Suprapubic skin (tissue), 3 donors: Measurements from ENCODE around the gene DDX5.

ENCODE experiments used
- POLR2AphosphoS5 ChIP-seq, 3 donors: sonication (generic); formaldehyde crosslinking; IDR thresholded peaks; one replicate each; pipeline ENCODE4 v1.6.1; 2017; ENCODE audit warnings: antibody characterized with exemption in 3 of 3
- TF ChIP-seq, protein P1 (sequence below), 2 donors: fragments of 200-600 bp in 1 of 2; fragments of 450-650 bp in 1 of 2; sonication (generic) in 1 of 2; IDR thresholded peaks; one replicate each; pipeline ENCODE4 v1.5.1; 2016 to 2019; ENCODE audit warnings: antibody characterized with exemption in 2 of 2, mild to moderate bottlenecking in 1 of 2, moderate library complexity in 1 of 2

DNA sequence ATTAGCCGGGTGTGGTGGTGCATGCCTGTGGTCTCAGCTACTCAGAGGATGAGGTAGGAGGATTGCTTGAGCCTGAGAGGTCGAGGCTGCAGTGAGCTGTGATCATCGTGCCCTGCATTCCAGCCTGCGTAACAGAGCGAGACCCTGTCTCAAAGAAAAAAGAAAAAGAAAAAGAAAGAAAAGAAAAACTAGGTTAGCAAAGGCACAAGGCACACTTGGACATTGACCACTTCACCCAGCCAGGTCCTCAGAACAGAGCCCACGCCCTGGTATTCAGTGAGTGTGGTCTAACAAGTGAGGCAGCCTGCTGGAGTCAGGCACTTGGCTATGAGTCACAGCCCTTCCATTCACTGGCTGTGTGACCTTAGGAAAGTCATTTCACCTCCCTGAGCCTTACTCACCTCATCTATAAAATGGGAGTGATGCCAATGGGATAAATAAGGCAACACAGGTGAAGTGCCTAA lies 46.8 kb downstream of the DDX5 start:
- TF ChIP-seq, protein P1, sequence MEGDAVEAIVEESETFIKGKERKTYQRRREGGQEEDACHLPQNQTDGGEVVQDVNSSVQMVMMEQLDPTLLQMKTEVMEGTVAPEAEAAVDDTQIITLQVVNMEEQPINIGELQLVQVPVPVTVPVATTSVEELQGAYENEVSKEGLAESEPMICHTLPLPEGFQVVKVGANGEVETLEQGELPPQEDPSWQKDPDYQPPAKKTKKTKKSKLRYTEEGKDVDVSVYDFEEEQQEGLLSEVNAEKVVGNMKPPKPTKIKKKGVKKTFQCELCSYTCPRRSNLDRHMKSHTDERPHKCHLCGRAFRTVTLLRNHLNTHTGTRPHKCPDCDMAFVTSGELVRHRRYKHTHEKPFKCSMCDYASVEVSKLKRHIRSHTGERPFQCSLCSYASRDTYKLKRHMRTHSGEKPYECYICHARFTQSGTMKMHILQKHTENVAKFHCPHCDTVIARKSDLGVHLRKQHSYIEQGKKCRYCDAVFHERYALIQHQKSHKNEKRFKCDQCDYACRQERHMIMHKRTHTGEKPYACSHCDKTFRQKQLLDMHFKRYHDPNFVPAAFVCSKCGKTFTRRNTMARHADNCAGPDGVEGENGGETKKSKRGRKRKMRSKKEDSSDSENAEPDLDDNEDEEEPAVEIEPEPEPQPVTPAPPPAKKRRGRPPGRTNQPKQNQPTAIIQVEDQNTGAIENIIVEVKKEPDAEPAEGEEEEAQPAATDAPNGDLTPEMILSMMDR (IDR thresholded peaks at IDR 0.05): no peak
- no peak for TF ChIP-seq POLR2AphosphoS5 (IDR thresholded peaks at IDR 0.05)
